ENCODE results near the gene C17orf58. TPM values are rescaled to one million over a fixed set of nuclear protein-coding genes. Genes with fewer than 3 reads are reported as not detected.
"Not testable (repeated sequence)": the region's sequence is repeated elsewhere in the genome, so short reads cannot be mapped to it uniquely, and the experiment has no call there.

C17orf58 gene
- polyA plus RNA-seq, 3 donors, result 8.2 to 31.4 (median 11.1) TPM

DNA sequence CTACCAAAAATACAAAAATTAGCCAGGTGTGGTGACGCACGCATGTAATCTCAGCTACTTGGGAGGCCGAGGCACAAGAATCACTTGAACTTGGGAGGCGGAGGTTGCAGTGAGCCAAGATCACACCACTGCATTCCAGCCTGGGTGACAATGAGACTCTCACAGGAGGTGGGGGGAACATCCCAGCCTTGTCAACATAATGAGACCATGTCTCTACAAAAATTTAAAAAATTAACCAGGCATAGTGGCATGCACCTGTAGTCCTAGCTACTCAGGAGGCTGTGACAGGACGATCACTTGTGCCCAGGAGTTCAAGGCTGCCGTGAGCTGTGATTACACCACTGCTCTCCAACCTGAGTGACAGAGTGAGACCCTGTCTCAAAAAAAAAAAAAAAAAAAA is 20.0 kb downstream of the C17orf58 start:
- not testable (repeated sequence) for H3K27ac ChIP-seq (ENCODE audit: low read depth, low read length)
- WGBS, 3 donors, result 94 to 98% (median 97%) methylated on average over 6 of the region's 6 CpGs

DNA sequence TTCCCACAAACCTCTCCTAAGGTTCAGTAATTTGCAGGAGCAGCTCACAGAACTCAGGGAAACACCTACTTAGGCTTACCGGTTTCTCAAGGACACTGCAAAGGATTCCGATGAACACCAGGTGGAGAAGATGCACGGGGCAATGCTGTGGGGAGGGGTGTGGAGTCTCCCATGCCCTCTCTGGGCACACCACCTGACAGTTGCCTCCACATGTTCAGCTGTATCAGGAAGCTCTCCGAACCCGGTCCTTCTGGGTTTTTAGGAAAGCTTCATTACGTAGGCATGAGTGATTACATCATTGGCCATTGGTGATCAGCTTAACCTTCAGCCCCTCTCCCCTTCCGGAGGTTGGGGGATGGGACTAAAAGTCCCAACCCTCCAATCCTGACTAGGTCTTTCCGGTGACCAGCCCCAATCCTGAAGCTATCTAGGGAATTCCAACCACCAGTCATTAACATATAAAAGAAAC is 21.6 kb downstream of the C17orf58 start:
- H3K27ac ChIP-seq (ENCODE audit: low read depth, low read length), result no peak overlapping the region
- 65 to 70% (median 66%) methylated on average over 8 of the region's 8 CpGs for WGBS, 3 donors

DNA sequence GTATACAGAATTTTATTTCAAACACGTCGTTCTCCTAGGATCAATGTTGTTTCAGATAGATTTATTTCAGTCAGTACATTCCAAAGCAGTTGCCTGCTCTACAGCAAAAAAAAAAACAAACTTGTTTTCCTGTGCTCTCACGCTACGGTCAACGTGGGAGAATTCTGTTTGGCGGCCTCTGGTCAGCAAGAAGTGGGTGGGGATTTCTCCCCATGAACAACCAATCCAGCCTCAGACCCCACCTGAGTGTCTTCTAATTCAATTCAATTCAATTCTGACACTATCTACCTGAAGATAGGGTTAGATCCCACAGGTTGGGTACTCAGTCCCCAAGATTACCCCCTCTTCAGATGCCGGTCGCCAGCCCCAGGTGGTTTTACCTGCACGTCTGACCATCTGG is 22.1 kb downstream of the C17orf58 start:
- H3K27ac ChIP-seq (ENCODE audit: low read depth, low read length), result no peak overlapping the region
- WGBS, 3 donors, result 77 to 89% (median 80%) methylated on average over 9 of the region's 9 CpGs

DNA sequence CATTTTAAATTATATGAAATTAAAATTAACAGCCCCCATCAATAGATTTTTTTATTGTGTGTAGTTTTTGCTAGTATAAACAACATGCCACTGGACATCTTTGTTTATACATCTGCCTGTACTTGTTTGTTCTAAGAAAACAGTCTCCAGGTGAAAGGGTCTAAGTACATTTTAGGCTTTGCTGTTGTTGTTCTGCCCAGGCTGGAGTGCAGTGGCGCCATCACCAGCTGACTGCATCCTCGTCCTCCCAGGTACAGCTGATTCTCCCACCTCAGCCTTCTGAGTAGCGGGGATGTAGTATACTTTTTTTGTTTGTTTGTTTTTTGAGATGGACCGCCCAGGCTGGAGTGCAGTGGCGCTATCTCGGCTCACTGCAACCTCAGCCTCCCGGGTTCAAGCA is 25.5 kb downstream of the C17orf58 start:
- 91 to 97% (median 95%) methylated on average over 7 of the region's 7 CpGs for WGBS, 3 donors
- no peak overlapping the region for H3K27ac ChIP-seq (ENCODE audit: low read depth, low read length)

DNA sequence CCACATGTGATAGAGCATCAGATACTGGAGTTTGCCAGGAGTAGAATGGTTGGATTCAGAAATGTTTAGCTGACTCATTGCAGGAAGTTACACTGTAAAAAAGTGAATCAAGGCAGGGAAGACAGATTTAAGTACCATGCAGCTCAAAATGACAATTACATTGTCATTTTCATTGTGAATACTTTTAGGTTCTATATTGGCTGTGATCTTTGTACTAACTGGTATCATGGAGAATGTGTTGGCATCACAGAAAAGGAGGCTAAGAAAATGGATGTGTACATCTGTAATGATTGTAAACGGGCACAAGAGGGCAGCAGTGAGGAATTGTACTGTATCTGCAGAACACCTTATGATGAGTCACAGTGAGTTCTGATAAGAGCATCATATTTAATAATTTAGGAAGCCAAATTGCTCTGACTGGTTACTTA is 33.1 kb downstream of the C17orf58 start:
- not testable (repeated sequence) for H3K27ac ChIP-seq (ENCODE audit: low read depth, low read length)
- 0 to 2% (median 0%) methylated on average over 1 of the region's 1 CpG for WGBS, 3 donors

DNA sequence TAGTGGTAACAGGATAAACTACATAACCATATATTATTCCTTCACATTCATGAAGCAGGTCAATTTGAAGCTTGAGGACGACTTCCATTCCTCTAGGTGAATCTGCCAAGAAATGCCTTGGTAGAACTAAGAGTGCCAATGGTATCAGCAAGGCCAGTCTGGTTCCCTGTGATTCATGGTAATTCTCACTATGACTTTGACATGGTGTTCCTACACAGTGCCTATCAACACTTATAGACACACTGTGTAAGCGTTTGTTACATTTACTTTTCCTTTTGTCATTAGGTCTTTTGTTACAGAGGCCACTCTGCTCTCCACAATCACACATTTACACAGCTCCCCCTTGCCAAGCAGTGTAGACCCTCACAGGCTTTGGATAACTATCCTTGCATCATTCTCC is 34.1 kb downstream of the C17orf58 start:
- WGBS, 3 donors, result 72 to 79% (median 74%) methylated on average over 2 of the region's 2 CpGs
- H3K27ac ChIP-seq (ENCODE audit: low read depth, low read length), result not testable (repeated sequence)

DNA sequence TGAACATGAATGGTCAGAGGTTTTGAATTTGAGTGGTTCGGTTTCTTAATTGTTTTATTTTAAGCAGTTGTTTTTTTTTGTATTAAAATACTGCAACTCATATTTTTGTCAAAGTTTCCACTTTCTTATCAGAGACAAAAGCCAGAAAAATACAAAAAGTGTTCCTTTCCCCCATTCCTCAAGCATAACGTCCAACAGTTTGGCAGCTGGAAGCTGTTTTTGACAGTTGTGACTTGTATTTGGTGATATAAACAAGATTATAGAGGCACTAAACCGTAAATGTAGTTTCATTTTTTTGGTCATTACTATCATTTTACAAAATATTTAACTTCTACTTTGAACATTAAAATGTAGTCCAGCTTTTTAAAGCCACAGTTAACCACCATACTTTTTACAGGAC is 36.0 kb downstream of the C17orf58 start:
- not testable (repeated sequence) for H3K27ac ChIP-seq (ENCODE audit: low read depth, low read length)
- WGBS, 3 donors, result 63 to 70% (median 69%) methylated on average over 3 of the region's 3 CpGs

DNA sequence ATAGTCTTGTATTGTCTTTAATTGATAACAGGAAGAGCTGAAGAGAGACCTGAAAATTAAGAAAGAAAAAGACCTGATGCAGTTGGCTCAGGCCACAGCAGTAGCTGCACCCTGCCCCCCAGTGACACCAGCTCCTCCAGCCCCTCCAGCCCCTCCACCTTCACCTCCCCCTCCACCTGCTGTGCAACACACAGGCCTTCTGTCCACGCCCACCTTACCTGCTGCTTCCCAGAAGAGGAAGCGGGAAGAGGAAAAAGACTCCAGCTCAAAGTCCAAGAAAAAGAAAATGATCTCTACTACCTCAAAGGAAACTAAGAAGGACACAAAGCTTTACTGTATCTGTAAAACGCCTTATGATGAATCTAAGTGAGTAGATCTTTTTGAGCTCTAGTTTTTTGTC is 36.8 kb downstream of the C17orf58 start:
- WGBS, 3 donors, result 87 to 92% (median 87%) methylated on average over 3 of the region's 3 CpGs
- no peak overlapping the region for H3K27ac ChIP-seq (ENCODE audit: low read depth, low read length)

DNA sequence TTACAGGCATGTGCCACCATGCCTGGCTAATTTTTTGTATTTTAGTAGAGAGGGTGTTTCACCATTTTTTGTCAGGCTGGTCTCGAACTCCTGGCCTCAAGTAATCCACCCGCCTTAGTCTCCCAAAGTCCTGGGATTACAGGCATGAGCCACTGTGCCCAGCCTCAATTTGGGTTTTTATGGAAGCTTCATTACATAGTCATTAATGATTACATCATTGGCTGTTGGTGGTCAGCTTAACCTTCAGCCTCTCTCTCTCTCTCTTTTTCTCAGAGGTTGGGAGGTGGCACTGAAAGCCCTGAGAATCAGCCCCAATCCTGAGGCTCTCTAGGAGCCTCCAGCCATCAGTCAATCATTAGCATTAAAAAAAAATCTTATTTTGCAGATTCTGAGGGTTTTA is 45.3 kb downstream of the C17orf58 start:
- 94 to 100% (median 97%) methylated on average over 2 of the region's 2 CpGs for WGBS, 3 donors

DNA sequence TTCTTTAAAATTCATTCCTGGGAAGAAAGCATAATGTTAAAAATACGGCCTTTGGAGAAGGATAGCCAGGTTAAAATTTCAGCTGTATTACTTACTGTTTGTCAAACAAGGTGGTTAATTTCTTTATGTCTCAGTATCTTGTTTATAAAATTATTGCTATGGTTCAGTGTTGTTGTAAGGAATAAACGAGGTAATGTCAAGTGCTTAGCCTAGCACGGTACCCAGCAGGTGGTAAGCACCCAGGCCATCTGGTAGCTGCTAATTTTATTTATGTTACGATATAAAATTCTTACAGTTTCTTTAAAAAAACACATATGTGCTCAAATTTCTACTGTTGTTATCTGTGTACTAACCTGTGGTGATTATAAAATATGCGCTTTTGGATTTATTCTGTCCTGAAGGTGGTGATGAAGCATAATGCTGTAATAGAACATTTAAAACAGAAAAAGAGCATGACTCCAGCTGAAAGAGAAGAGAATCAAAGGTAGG is 48.9 kb downstream of the C17orf58 start:
- WGBS, 3 donors, result 93 to 96% (median 96%) methylated on average over 5 of the region's 5 CpGs
- H3K27ac ChIP-seq (ENCODE audit: low read depth, low read length), result no peak overlapping the region

More for the DNA sequence above, 45.3 kb downstream of the C17orf58 start:
- H3K27ac ChIP-seq (ENCODE audit: low read depth, low read length), result no peak overlapping the region

DNA sequence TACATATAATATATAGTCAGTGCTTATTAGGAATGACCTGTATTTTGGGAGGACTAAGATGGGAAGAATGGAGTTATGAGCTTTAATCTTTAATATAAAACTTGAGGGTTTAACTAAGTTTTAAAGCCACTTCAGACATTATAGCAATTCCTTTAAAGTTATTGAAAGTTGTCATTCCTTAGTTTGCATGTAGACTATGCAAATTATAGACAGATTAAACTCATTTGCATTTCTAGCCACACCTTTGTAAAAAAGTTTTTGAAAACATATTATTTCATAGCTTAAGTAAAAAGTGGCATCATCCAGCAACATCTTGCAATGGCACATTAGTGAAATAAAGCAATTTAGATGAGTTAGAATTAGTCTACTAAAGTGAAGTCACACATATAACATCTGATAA is 49.8 kb downstream of the C17orf58 start:
- H3K27ac ChIP-seq (ENCODE audit: low read depth, low read length), result no peak overlapping the region

DNA sequence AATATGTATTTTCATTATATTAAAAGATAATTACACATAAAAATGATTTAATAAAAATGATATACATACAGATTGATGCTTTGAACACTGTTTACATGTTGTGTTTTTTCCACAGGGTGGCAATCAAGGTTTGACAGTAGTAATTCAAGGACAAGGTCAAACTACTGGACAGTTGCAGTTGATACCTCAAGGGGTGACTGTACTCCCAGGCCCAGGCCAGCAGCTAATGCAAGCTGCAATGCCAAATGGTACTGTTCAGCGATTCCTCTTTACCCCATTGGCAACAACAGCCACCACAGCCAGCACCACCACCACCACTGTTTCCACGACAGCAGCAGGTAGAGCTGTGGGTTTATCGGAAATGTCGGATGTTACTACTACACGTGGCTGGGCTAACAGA is 52.2 kb downstream of the C17orf58 start:
- WGBS, 3 donors, result 89 to 98% (median 93%) methylated on average over 5 of the region's 5 CpGs
- H3K27ac ChIP-seq (ENCODE audit: low read depth, low read length), result no peak overlapping the region

DNA sequence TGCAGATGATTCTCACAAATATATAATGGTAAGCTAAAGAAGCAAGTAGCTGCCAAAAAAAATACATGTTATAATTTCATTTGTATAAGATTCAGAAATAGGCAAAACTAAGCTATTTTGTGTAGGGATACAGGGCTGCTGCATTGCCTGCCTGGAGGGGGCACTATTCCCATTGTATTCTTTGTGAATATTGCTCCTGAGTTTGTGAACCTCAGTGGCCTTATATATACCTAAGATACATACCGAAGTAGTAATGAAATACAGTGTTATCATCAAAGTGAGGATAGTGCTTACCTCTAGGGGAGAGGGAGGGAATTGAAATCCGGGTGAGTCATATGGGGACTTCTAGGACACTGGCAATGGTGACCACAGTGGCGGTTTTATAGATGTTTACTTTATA is 53.5 kb downstream of the C17orf58 start:
- H3K27ac ChIP-seq (ENCODE audit: low read depth, low read length), result no peak overlapping the region
- 88 to 92% (median 90%) methylated on average over 3 of the region's 3 CpGs for WGBS, 3 donors

Other genes with a start within 250 kb of the C17orf58 start
- 10 to 100 TPM; 10.6 to 23.1 (median 18.0) TPM for gene BPTF, start 171.0 kb downstream of the C17orf58 start, polyA plus RNA-seq
- gene KPNA2, start 39.3 kb upstream of the C17orf58 start, polyA plus RNA-seq, result 10 to 100 TPM in 2 of 3 donors, 1 to 10 TPM in 1; 3.6 to 29.1 (median 21.3) TPM

All from adipose tissue (tissue), 3 donors.